Measurements from ENCODE around the gene DAO.
A peak's percentile ranks its signal among the peaks of the same experiment; 100 is the strongest.

DAO gene

GRCh38 chr12:108928695-108929094, 48.8 kb downstream of the DAO start:
- no peak for DNase-seq

- no peak for DNase-seq
These were observed 50.3 kb downstream of the DAO start for GRCh38 chr12:108930155-108930554.

GRCh38 chr12:108930756-108931155, 50.9 kb downstream of the DAO start:
- DNase-seq: no peak

- no peak for DNase-seq
These were observed 54.1 kb downstream of the DAO start for GRCh38 chr12:108933949-108934348.

- DNase-seq: no peak
These were observed 55.4 kb downstream of the DAO start for GRCh38 chr12:108935159-108935763.

GRCh38 chr12:108938247-108938924, 58.5 kb downstream of the DAO start:
- no peak for DNase-seq

- peak; percentile 10 for DNase-seq
These were observed 59.7 kb downstream of the DAO start for GRCh38 chr12:108939594-108939993.

- no peak for DNase-seq
These were observed 60.2 kb downstream of the DAO start for GRCh38 chr12:108940138-108940537.

GRCh38 chr12:108947097-108947496, 67.2 kb downstream of the DAO start:
- DNase-seq: no peak

- DNase-seq: no peak
These were observed 68.5 kb downstream of the DAO start for GRCh38 chr12:108948367-108948766.

- DNase-seq: no peak
These were observed 70.1 kb downstream of the DAO start for GRCh38 chr12:108949976-108950375.

Measured in central memory CD4-positive, alpha-beta T cell (primary cell).